ENCODE results near the gene PSME3. TPM values are rescaled to one million over a fixed set of nuclear protein-coding genes. Genes with fewer than 3 reads are reported as not detected.
"Not testable (repeated sequence)": the region's sequence is repeated elsewhere in the genome, so short reads cannot be mapped to it uniquely, and the experiment has no call there.

PSME3 gene
- total RNA-seq, 2 experiments from 2014 or later: 101 to 104 TPM

- Mint-ChIP-seq H3K9me3 (no peaks in the 10 kb centered on the region), H3K4me3 (no peak overlapping the region), H3K27me3 (peaks cover 4% of the 10 kb centered on the region), H3K4me1 (no peaks in the 10 kb centered on the region), H3K36me3 (ENCODE audit: low read depth) (no peaks in the 10 kb centered on the region), H3K27ac (no peak overlapping the region)
- DNase-seq: no peak
- CTCF ChIA-PET: no interaction called here
- POLR2A ChIA-PET: interaction anchor here (1.3 kb wide), 1 partner anchor 10 kb away, joined by 3 read pairs; no protein-coding TSS in a partner anchor
Observed at GRCh38 chr17:42855048-42855596, 21.9 kb downstream of the PSME3 start.

GRCh38 chr17:42856093-42856492 lies 22.9 kb downstream of the PSME3 start:
- POLR2A ChIA-PET, H3K4me3 Mint-ChIP-seq, CTCF ChIA-PET: not testable (repeated sequence)

GRCh38 chr17:42856516-42856915 lies 23.3 kb downstream of the PSME3 start:
- H3K27me3 Mint-ChIP-seq; H3K36me3 Mint-ChIP-seq (ENCODE audit: low read depth); H3K27ac Mint-ChIP-seq; POLR2A ChIA-PET; DNase-seq; CTCF ChIA-PET; H3K4me1 Mint-ChIP-seq; H3K9me3 Mint-ChIP-seq; H3K4me3 Mint-ChIP-seq: not testable (repeated sequence)

More at GRCh38 chr17:42856093-42856492, 22.9 kb downstream of the PSME3 start:
- H3K27ac Mint-ChIP-seq; H3K27me3 Mint-ChIP-seq; DNase-seq; H3K4me1 Mint-ChIP-seq; H3K36me3 Mint-ChIP-seq (ENCODE audit: low read depth); H3K9me3 Mint-ChIP-seq: not testable (repeated sequence)

GRCh38 chr17:42857389-42857788 lies 24.2 kb downstream of the PSME3 start:
- CTCF ChIA-PET: no interaction called here
- no peak overlapping the region for H3K4me3 Mint-ChIP-seq
- H3K9me3 Mint-ChIP-seq: no peaks in the 10 kb centered on the region
- H3K27ac Mint-ChIP-seq: no peak overlapping the region
- H3K4me1 Mint-ChIP-seq: no peaks in the 10 kb centered on the region
- no peak for DNase-seq
- POLR2A ChIA-PET: no interaction called here
- no peaks in the 10 kb centered on the region for H3K36me3 Mint-ChIP-seq (ENCODE audit: low read depth)
- peaks cover 4% of the 10 kb centered on the region for H3K27me3 Mint-ChIP-seq

GRCh38 chr17:42865638-42866094 lies 32.5 kb downstream of the PSME3 start:
- no peaks in the 10 kb centered on the region for H3K36me3 Mint-ChIP-seq (ENCODE audit: low read depth)
- POLR2A ChIA-PET: no interaction called here
- H3K27ac Mint-ChIP-seq: no peak overlapping the region
- no peak for DNase-seq
- no peak overlapping the region for H3K4me3 Mint-ChIP-seq
- H3K4me1 Mint-ChIP-seq: no peaks in the 10 kb centered on the region
- CTCF ChIA-PET: no interaction called here
- H3K9me3 Mint-ChIP-seq: no peaks in the 10 kb centered on the region
- H3K27me3 Mint-ChIP-seq: peaks cover 16% of the 10 kb centered on the region

- no peaks in the 10 kb centered on the region for H3K4me1 Mint-ChIP-seq
- H3K9me3 Mint-ChIP-seq: no peaks in the 10 kb centered on the region
- no peaks in the 10 kb centered on the region for H3K36me3 Mint-ChIP-seq (ENCODE audit: low read depth)
- H3K4me3 Mint-ChIP-seq: no peak overlapping the region
- peaks cover 16% of the 10 kb centered on the region for H3K27me3 Mint-ChIP-seq
- ChIA-PET CTCF (interaction anchor here (0.7 kb wide), 1 partner anchor 99 kb away, joined by 3 read pairs; no protein-coding TSS in a partner anchor), POLR2A (no interaction called here)
- no peak for DNase-seq
- no peak overlapping the region for H3K27ac Mint-ChIP-seq
Observed at GRCh38 chr17:42866216-42866615, 33.0 kb downstream of the PSME3 start.

GRCh38 chr17:42866631-42867575 lies 33.7 kb downstream of the PSME3 start:
- H3K27me3 Mint-ChIP-seq: peaks cover 22% of the 10 kb centered on the region
- no peak overlapping the region for H3K27ac Mint-ChIP-seq
- POLR2A ChIA-PET: no interaction called here
- no peaks in the 10 kb centered on the region for H3K9me3 Mint-ChIP-seq
- CTCF ChIA-PET: interaction anchor here (0.7 kb wide), 1 partner anchor 98 kb away, joined by 3 read pairs; no protein-coding TSS in a partner anchor
- no peak overlapping the region for H3K4me3 Mint-ChIP-seq
- no peaks in the 10 kb centered on the region for H3K4me1 Mint-ChIP-seq
- DNase-seq: no peak
- no peaks in the 10 kb centered on the region for H3K36me3 Mint-ChIP-seq (ENCODE audit: low read depth)

- H3K4me3 Mint-ChIP-seq; CTCF ChIA-PET; H3K36me3 Mint-ChIP-seq (ENCODE audit: low read depth); H3K9me3 Mint-ChIP-seq; DNase-seq; H3K27ac Mint-ChIP-seq; POLR2A ChIA-PET; H3K4me1 Mint-ChIP-seq: not testable (repeated sequence)
- peaks cover 23% of the 10 kb centered on the region for H3K27me3 Mint-ChIP-seq
Observed at GRCh38 chr17:42867694-42868261, 34.6 kb downstream of the PSME3 start.

GRCh38 chr17:42868338-42868737 lies 35.1 kb downstream of the PSME3 start:
- peaks cover 25% of the 10 kb centered on the region for H3K27me3 Mint-ChIP-seq

GRCh38 chr17:42871647-42872046 lies 38.5 kb downstream of the PSME3 start:
- H3K4me1 Mint-ChIP-seq: no peaks in the 10 kb centered on the region
- H3K4me3 Mint-ChIP-seq: no peak overlapping the region
- DNase-seq: no peak
- no peaks in the 10 kb centered on the region for H3K36me3 Mint-ChIP-seq (ENCODE audit: low read depth)
- CTCF ChIA-PET: no interaction called here
- peaks cover 22% of the 10 kb centered on the region for H3K27me3 Mint-ChIP-seq
- H3K9me3 Mint-ChIP-seq: no peaks in the 10 kb centered on the region
- H3K27ac Mint-ChIP-seq: no peak overlapping the region
- POLR2A ChIA-PET: no interaction called here

More at GRCh38 chr17:42868338-42868737, 35.1 kb downstream of the PSME3 start:
- Mint-ChIP-seq H3K36me3 (ENCODE audit: low read depth) (no peaks in the 10 kb centered on the region), H3K9me3 (no peaks in the 10 kb centered on the region), H3K4me3 (no peak overlapping the region), H3K27ac (no peak overlapping the region), H3K4me1 (no peaks in the 10 kb centered on the region)
- POLR2A ChIA-PET: no interaction called here
- DNase-seq: no peak
- CTCF ChIA-PET: interaction anchor here (0.6 kb wide), 1 partner anchor 18 kb away, joined by 4 read pairs; no protein-coding TSS in a partner anchor

GRCh38 chr17:42872251-42872965 lies 39.2 kb downstream of the PSME3 start:
- ChIA-PET POLR2A (no interaction called here), CTCF (no interaction called here)
- H3K4me1 Mint-ChIP-seq: no peaks in the 10 kb centered on the region
- no peak for DNase-seq
- H3K36me3 Mint-ChIP-seq (ENCODE audit: low read depth): no peaks in the 10 kb centered on the region
- H3K4me3 Mint-ChIP-seq: no peak overlapping the region
- no peaks in the 10 kb centered on the region for H3K9me3 Mint-ChIP-seq
- H3K27me3 Mint-ChIP-seq: peaks cover 26% of the 10 kb centered on the region
- no peak overlapping the region for H3K27ac Mint-ChIP-seq

- no peaks in the 10 kb centered on the region for H3K36me3 Mint-ChIP-seq (ENCODE audit: low read depth)
- H3K4me1 Mint-ChIP-seq: no peaks in the 10 kb centered on the region
Observed at GRCh38 chr17:42873315-42873714, 40.1 kb downstream of the PSME3 start.

More at GRCh38 chr17:42873315-42873714, 40.1 kb downstream of the PSME3 start:
- ChIA-PET CTCF (no interaction called here), POLR2A (no interaction called here)
- Mint-ChIP-seq H3K27me3 (peaks cover 29% of the 10 kb centered on the region), H3K27ac (no peak overlapping the region), H3K4me3 (no peak overlapping the region), H3K9me3 (no peaks in the 10 kb centered on the region)
- no peak for DNase-seq
